Activated effector memory CD4-positive, alpha-beta T cell treated with Interleukin-2 at 50 U/mL for 16 hours (primary cell): ENCODE data around the gene KLF7.
A peak's percentile ranks its signal among the peaks of the same experiment; 100 is the strongest.

Experiments
- DNase-seq: peaks from one replicate; pipeline ENCODE4 v3.0.0-alpha.2; 2020

KLF7 gene

GRCh38 chr2:207165121-207166038 lies at the start of gene KLF7:
TSS of gene KLF7 (minus strand) at chr2:207165948. CDS start at chr2:207165568, 380 bp downstream.
- peak; percentile 47 for DNase-seq

- no peak for DNase-seq
These were observed 49.6 kb upstream of the KLF7 start for GRCh38 chr2:207215308-207215707.

DNA sequence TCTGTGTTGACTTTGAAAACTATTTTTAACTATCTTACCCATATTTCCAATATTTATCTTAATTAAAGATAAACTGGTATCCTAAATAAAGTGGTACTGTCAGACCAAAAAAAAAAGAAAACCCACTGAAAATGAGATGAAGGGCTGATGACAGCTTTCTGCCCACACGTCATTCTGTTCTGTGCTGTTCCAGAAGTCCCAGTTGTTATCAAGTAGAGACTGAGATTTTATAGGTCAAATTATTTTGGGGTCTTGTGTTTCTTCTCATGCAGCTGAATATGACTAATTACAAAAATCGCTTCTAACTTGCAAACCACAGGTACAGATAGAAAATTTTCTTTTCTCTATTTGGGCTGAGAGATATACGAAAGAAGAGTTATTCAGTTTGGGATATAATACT lies 48.7 kb upstream of the KLF7 start:
- no peak for DNase-seq

DNA sequence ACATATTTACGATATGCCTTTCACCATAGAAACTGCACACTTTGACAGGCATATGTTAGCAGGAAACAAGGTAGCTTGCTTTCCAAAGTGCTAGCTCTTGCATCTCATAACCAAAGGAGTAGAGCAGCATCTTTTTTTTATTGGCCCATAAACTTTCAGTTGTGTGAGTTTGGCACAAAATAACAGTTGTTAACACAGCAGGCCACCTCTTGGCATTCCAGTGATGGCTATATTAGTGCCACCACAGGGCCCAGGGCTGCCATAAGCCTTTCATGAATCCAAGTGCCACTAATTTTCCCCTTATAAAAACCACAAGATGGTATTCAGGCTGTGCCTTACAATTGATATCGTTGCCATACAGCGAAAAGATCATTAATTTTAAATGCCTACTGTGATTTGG lies 40.3 kb upstream of the KLF7 start:
- no peak for DNase-seq

DNA sequence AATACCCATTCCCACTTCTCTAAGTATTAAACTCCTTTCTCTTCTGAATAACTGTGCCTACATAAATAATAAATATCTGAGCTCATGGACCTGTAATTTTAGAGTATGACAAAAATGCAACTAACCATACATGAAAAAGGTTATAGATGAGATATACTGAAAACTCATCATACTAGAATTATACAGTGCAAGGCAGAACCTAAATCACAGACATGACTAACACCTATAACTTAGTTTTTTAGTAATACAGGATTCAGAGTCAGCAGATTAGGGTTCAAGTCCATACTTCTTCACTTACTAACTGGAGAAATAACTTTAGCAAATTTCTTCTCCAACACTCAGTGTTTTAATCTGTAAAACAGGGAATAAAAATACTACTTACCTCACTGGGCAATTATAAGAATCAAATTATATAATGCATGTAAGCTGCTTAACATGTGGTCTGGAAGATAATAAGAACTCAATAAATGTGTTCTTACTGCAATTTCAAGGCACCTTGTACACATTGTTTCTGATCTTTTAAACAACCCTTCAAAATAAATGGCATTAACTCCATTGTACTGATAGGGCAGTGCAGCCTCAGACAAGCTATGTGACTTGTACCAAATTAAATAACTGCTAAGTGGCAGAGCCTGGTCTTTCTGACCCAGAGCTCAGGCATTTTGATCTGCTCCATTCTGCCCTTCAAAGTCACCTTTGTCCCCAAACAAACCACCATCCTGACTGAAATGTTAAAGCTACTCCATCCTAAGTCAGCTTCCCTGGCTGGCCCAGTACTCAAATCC lies 39.6 kb upstream of the KLF7 start:
- no peak for DNase-seq

DNA sequence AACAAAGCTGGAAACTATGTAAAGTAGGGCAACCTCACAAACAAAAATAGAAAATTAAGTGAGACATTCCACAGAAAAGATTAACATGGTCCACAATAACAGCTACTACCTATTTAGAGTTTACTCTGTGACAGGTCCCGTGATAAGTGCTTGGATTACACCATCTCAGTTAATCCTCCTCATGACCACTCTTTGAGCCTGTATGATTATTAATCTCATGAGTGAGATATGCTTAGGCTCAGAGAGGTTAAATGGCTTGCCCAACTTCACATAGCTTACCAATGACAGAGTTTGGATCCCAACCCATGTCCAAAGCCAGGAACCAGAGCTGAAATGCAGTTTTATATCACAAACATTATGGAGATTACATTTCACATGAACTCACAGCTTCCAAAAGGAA lies 37.3 kb upstream of the KLF7 start:
- DNase-seq, result no peak

- no peak for DNase-seq
These were observed 36.9 kb upstream of the KLF7 start for GRCh38 chr2:207202645-207203044.

GRCh38 chr2:207201416-207201815 lies 35.7 kb upstream of the KLF7 start:
- no peak for DNase-seq

GRCh38 chr2:207200136-207200535 lies 34.4 kb upstream of the KLF7 start:
- no peak for DNase-seq

GRCh38 chr2:207194028-207194427 lies 28.3 kb upstream of the KLF7 start:
- no peak for DNase-seq

- no peak for DNase-seq
These were observed 23.1 kb upstream of the KLF7 start for GRCh38 chr2:207188626-207189419.

DNA sequence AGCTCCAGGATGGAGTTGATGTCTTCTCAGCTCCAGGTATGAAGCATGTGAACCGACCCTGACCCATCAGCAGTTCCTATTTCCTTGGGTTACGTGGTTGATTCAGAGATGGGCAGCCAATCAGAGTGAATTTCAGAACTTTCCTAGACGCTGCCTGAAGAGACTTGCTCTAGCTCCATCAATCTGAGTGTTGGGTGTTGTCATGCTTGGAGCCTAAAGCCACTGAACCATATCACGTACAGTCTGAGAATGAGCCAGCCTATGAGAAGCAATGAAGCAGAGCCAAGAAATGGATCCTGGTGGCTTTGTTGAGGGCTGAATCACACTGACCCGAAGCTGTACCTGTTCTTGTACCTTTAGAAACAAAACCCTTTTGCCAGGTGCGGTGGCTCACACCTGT lies 19.6 kb upstream of the KLF7 start:
- no peak for DNase-seq

DNA sequence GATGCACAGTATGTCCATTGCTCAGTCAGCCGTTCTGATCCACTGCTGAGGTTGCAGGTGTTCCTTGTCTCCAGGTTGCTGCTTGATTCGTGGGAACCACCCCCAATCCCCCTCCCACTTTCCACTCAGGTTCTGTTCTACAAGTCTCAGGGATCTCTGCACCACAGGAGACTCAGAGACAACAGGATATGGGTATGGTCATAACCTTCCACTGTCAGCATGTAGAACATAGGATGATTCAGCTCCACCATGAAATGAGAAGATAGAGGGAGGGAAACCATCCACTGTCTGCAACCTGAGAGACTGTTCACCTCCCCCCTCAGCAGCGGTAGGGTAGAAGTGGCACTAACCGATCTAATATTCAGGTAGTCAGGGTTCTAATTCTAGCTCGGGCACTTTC lies 19.0 kb upstream of the KLF7 start:
- DNase-seq, result no peak

- DNase-seq, result no peak
These were observed 18.6 kb upstream of the KLF7 start for GRCh38 chr2:207184348-207184747.

DNA sequence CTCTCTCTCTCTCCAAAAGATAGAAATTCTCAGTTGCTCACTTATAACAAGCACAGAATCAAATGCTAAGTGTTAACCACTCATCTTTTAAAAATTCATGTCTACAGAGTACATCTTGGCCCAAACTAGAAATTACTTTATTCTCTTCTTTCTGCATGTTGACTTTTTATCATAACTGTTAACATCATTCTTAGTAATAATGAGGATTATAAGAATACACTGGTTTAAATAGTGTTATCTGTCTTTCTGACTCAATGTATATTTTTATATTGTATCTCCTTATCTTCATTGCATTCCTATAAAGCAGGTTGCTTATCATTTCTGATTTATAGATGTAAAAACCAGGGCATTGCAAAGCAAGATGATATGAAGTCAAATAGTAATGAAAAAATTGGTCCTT lies 17.8 kb upstream of the KLF7 start:
- DNase-seq, result no peak

GRCh38 chr2:207182911-207183310 lies 17.2 kb upstream of the KLF7 start:
- no peak for DNase-seq

- no peak for DNase-seq
These were observed 16.0 kb upstream of the KLF7 start for GRCh38 chr2:207181526-207182274.

DNA sequence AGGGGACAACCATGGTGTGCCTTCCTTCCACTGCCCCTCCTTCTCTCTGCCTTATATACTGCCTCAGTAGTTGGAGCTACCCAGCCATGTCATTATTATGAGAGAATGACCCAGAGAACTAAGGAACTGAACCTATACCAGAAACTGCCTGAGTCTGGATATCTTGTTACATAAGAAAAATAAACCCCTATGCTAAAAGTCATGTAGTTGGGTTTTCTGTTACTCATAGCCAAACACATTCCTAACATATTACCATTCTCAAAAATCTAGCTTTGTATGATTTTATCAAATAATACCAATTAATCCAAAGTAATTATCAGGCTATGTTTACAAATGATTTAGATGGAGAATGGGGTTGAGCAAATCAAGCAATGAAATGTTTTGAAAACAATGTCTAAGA lies 15.0 kb upstream of the KLF7 start:
- DNase-seq, result no peak

GRCh38 chr2:207176247-207176646 lies 10.5 kb upstream of the KLF7 start:
- no peak for DNase-seq

- DNase-seq, result no peak
These were observed 7.9 kb upstream of the KLF7 start for GRCh38 chr2:207173641-207174040.

DNA sequence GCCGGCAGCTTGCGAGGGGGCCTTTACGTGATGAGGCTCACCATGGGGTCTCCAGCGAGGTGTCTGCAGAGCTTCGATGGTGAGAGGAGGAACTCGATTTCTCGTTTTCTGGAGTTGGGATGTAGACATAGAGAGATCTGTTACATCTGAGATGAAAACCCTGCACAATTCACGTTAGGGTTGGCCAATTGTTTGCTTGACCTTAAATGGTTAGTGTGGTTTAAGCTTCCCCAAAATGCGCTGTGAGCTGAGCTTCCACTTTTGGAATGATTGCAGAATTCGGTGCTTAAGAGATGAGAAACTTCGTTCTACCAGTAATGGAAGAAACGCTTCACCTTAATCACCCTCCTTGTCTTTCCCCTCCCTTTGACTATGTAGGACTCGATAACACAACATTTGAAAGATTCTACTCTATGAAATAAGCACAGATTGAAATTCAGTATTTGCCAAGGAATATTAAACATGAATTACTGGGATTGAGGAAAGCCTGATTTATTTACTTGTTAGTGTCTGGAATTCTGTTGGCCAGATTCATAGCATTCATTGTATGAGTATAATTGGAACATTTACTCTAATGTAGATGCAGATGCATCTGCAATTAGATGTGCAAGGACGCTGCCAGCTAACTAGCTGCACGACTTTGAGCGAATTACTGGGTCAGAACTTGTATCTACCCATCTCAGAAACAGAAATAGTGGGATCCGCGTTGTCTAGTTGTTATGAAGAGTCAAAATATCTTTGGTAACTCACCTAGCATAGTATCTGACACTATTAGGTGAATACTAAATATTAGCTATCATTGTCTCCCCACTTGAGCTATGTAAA lies 1.6 kb upstream of the KLF7 start:
- DNase-seq, result no peak
